ENCODE data around the gene NSUN7. TPM values are rescaled to one million over a fixed set of nuclear protein-coding genes. Genes with fewer than 3 reads are reported as not detected.

Gene NSUN7
- total RNA-seq, 1 donor from 2014 or later, result 5.7 TPM

- Histone ChIP-seq H3K9me3 (no peaks in the 10 kb centered on the region), H3K27me3 (no peaks in the 10 kb centered on the region), H3K36me3 (peaks cover 6% of the 10 kb centered on the region), H3K4me3 (no peak overlapping the region), H3K27ac (no peak overlapping the region), H3K4me1 (no peaks in the 10 kb centered on the region)
- DNase-seq, result no peak
- no peak for ATAC-seq
- TF ChIP-seq CTCF (IDR thresholded peaks at IDR 0.05), result no peak
- intact Hi-C loops (cut with DNase I), result no loop called here
These were observed 87.5 kb downstream of the NSUN7 start for GRCh38 chr4:40837094-40837870.

- TF ChIP-seq CTCF (IDR thresholded peaks at IDR 0.05), result no peak
- intact Hi-C loops (cut with DNase I), result no loop called here
- Histone ChIP-seq H3K27me3 (no peaks in the 10 kb centered on the region), H3K9me3 (no peaks in the 10 kb centered on the region), H3K27ac (no peak overlapping the region), H3K4me1 (no peaks in the 10 kb centered on the region), H3K4me3 (no peak overlapping the region), H3K36me3 (peaks cover 3% of the 10 kb centered on the region)
- DNase-seq (no peak), ATAC-seq (no peak)
These were observed 89.0 kb downstream of the NSUN7 start for GRCh38 chr4:40838742-40839141.

GRCh38 chr4:40840255-40840984, 90.7 kb downstream of the NSUN7 start:
- no peak for DNase-seq
- no peak overlapping the region for H3K27ac ChIP-seq
- intact Hi-C loops (cut with DNase I), result no loop called here

GRCh38 chr4:40840985-40841571, 91.3 kb downstream of the NSUN7 start:
- ATAC-seq (peak; percentile 94), DNase-seq (peak; percentile 81)
- Histone ChIP-seq H3K27ac (no peak overlapping the region), H3K9me3 (no peaks in the 10 kb centered on the region), H3K36me3 (no peaks in the 10 kb centered on the region), H3K4me3 (no peak overlapping the region), H3K27me3 (no peaks in the 10 kb centered on the region), H3K4me1 (no peaks in the 10 kb centered on the region)
- peak; percentile 64 for TF ChIP-seq CTCF (IDR thresholded peaks at IDR 0.05)
- intact Hi-C loops (cut with DNase I), result no loop called here

More at GRCh38 chr4:40840255-40840984, 90.7 kb downstream of the NSUN7 start:
- H3K4me1 ChIP-seq, result no peaks in the 10 kb centered on the region
- ATAC-seq, result no peak
- TF ChIP-seq CTCF (IDR thresholded peaks at IDR 0.05), result no peak
- H3K36me3 ChIP-seq, result no peaks in the 10 kb centered on the region
- no peak overlapping the region for H3K4me3 ChIP-seq
- no peaks in the 10 kb centered on the region for H3K9me3 ChIP-seq
- no peaks in the 10 kb centered on the region for H3K27me3 ChIP-seq

GRCh38 chr4:40842318-40842717, 92.6 kb downstream of the NSUN7 start:
- intact Hi-C loops (cut with DNase I), result no loop called here
- no peak for TF ChIP-seq CTCF (IDR thresholded peaks at IDR 0.05)
- Histone ChIP-seq H3K36me3 (no peaks in the 10 kb centered on the region), H3K4me1 (no peaks in the 10 kb centered on the region), H3K9me3 (no peaks in the 10 kb centered on the region), H3K4me3 (no peak overlapping the region), H3K27ac (no peak overlapping the region), H3K27me3 (no peaks in the 10 kb centered on the region)
- DNase-seq (no peak), ATAC-seq (no peak)
